ENCODE measurements around the gene TRAPPC3L. TPM values are rescaled to one million over a fixed set of nuclear protein-coding genes. Genes with fewer than 3 reads are reported as not detected.

Gene TRAPPC3L
- total and polyA plus RNA-seq, 2 of the 8 experiments (the other 6 are each of a cell fraction or from before 2014, with no cell fraction given), result not detected

DNA sequence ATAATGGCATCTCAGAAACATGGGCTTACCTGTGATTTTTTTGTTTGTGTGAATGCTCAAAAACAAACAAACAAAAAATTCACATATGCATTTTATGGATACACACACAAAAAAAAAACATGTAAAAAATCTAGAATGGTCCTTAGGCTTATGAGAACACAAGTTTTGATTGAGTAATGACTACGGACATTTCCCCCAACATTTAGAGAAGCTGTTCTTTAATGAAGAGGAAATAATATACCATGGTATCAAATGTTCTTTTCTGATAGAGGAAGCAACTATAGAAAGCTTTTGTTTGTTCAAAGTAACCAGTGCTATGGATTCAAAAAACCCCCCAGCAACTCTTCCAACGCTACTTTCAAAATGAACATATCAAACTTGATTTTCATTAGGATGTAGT, 93.0 kb downstream of the TRAPPC3L start (continued):
- TF ChIP-seq, protein P1, sequence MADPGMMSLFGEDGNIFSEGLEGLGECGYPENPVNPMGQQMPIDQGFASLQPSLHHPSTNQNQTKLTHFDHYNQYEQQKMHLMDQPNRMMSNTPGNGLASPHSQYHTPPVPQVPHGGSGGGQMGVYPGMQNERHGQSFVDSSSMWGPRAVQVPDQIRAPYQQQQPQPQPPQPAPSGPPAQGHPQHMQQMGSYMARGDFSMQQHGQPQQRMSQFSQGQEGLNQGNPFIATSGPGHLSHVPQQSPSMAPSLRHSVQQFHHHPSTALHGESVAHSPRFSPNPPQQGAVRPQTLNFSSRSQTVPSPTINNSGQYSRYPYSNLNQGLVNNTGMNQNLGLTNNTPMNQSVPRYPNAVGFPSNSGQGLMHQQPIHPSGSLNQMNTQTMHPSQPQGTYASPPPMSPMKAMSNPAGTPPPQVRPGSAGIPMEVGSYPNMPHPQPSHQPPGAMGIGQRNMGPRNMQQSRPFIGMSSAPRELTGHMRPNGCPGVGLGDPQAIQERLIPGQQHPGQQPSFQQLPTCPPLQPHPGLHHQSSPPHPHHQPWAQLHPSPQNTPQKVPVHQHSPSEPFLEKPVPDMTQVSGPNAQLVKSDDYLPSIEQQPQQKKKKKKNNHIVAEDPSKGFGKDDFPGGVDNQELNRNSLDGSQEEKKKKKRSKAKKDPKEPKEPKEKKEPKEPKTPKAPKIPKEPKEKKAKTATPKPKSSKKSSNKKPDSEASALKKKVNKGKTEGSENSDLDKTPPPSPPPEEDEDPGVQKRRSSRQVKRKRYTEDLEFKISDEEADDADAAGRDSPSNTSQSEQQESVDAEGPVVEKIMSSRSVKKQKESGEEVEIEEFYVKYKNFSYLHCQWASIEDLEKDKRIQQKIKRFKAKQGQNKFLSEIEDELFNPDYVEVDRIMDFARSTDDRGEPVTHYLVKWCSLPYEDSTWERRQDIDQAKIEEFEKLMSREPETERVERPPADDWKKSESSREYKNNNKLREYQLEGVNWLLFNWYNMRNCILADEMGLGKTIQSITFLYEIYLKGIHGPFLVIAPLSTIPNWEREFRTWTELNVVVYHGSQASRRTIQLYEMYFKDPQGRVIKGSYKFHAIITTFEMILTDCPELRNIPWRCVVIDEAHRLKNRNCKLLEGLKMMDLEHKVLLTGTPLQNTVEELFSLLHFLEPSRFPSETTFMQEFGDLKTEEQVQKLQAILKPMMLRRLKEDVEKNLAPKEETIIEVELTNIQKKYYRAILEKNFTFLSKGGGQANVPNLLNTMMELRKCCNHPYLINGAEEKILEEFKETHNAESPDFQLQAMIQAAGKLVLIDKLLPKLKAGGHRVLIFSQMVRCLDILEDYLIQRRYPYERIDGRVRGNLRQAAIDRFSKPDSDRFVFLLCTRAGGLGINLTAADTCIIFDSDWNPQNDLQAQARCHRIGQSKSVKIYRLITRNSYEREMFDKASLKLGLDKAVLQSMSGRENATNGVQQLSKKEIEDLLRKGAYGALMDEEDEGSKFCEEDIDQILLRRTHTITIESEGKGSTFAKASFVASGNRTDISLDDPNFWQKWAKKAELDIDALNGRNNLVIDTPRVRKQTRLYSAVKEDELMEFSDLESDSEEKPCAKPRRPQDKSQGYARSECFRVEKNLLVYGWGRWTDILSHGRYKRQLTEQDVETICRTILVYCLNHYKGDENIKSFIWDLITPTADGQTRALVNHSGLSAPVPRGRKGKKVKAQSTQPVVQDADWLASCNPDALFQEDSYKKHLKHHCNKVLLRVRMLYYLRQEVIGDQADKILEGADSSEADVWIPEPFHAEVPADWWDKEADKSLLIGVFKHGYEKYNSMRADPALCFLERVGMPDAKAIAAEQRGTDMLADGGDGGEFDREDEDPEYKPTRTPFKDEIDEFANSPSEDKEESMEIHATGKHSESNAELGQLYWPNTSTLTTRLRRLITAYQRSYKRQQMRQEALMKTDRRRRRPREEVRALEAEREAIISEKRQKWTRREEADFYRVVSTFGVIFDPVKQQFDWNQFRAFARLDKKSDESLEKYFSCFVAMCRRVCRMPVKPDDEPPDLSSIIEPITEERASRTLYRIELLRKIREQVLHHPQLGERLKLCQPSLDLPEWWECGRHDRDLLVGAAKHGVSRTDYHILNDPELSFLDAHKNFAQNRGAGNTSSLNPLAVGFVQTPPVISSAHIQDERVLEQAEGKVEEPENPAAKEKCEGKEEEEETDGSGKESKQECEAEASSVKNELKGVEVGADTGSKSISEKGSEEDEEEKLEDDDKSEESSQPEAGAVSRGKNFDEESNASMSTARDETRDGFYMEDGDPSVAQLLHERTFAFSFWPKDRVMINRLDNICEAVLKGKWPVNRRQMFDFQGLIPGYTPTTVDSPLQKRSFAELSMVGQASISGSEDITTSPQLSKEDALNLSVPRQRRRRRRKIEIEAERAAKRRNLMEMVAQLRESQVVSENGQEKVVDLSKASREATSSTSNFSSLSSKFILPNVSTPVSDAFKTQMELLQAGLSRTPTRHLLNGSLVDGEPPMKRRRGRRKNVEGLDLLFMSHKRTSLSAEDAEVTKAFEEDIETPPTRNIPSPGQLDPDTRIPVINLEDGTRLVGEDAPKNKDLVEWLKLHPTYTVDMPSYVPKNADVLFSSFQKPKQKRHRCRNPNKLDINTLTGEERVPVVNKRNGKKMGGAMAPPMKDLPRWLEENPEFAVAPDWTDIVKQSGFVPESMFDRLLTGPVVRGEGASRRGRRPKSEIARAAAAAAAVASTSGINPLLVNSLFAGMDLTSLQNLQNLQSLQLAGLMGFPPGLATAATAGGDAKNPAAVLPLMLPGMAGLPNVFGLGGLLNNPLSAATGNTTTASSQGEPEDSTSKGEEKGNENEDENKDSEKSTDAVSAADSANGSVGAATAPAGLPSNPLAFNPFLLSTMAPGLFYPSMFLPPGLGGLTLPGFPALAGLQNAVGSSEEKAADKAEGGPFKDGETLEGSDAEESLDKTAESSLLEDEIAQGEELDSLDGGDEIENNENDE (IDR thresholded peaks at IDR 0.05; ENCODE audit: insufficient replicate concordance, low read length), result no peak
- TF ChIP-seq POLR2A (IDR thresholded peaks at IDR 0.05; ENCODE audit: control extremely low read depth in 1 of 2, low read depth in 2 of 2, low read length in 2 of 2) (no peak), RAD21 (IDR thresholded peaks at IDR 0.05 in 1 of 2, conservative IDR thresholded peaks at IDR 0.05 in 1 of 2; ENCODE audit: low read depth in 2 of 2, low read length in 2 of 2) (no peak), SP4 (IDR thresholded peaks at IDR 0.05; ENCODE audit: low read length) (no peak), SP2 (IDR thresholded peaks at IDR 0.05; ENCODE audit: low read length) (no peak)
- TF ChIP-seq, protein P2, sequence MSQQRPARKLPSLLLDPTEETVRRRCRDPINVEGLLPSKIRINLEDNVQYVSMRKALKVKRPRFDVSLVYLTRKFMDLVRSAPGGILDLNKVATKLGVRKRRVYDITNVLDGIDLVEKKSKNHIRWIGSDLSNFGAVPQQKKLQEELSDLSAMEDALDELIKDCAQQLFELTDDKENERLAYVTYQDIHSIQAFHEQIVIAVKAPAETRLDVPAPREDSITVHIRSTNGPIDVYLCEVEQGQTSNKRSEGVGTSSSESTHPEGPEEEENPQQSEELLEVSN (IDR thresholded peaks at IDR 0.05), result no peak
- TF ChIP-seq, protein P3, sequence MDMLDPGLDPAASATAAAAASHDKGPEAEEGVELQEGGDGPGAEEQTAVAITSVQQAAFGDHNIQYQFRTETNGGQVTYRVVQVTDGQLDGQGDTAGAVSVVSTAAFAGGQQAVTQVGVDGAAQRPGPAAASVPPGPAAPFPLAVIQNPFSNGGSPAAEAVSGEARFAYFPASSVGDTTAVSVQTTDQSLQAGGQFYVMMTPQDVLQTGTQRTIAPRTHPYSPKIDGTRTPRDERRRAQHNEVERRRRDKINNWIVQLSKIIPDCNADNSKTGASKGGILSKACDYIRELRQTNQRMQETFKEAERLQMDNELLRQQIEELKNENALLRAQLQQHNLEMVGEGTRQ (IDR thresholded peaks at IDR 0.05; ENCODE audit: low read length), result no peak

Data from H1 (cell line).